Activated naive CD4-positive, alpha-beta T cell treated with anti-CD3 and anti-CD28 coated beads, Interleukin-2, amount 10 ng/mL, durations not matched to agents 7 days and 5 days (primary cell): ENCODE data around the gene RPL18.

Experiments
- CTCF ChIA-PET: fragments of 350-600 bp; sonication (Branson Sonifier 250); formaldehyde crosslinking; loops from one replicate; lab custom pipeline; 2021; ENCODE audit warnings: antibody characterized with exemption; lab: Charles Lee
- DNase-seq: peaks from one replicate; pipeline ENCODE4 v3.0.0-alpha.2; 2020
- H3K27ac Mint-ChIP-seq: one replicate; pipeline ENCODE4 v1.8.0; 2021; ENCODE audit warnings: mild to moderate bottlenecking, moderate library complexity, mixed read lengths
- H3K27me3 Mint-ChIP-seq: one replicate; pipeline ENCODE4 v1.8.0; 2021; ENCODE audit warnings: mild to moderate bottlenecking, mixed read lengths
- H3K36me3 Mint-ChIP-seq: one replicate; pipeline ENCODE4 v1.8.0; 2021; ENCODE audit warnings: mixed read lengths
- H3K4me1 Mint-ChIP-seq: one replicate; pipeline ENCODE4 v1.8.0; 2021; ENCODE audit warnings: mixed read lengths
- H3K4me3 Mint-ChIP-seq: one replicate; pipeline ENCODE4 v1.8.0; 2021; ENCODE audit warnings: mild to moderate bottlenecking, moderate library complexity, mixed read lengths
- H3K9me3 Mint-ChIP-seq: one replicate; pipeline ENCODE4 v1.8.0; 2021; ENCODE audit warnings: mixed read lengths

The RPL18 gene

DNA sequence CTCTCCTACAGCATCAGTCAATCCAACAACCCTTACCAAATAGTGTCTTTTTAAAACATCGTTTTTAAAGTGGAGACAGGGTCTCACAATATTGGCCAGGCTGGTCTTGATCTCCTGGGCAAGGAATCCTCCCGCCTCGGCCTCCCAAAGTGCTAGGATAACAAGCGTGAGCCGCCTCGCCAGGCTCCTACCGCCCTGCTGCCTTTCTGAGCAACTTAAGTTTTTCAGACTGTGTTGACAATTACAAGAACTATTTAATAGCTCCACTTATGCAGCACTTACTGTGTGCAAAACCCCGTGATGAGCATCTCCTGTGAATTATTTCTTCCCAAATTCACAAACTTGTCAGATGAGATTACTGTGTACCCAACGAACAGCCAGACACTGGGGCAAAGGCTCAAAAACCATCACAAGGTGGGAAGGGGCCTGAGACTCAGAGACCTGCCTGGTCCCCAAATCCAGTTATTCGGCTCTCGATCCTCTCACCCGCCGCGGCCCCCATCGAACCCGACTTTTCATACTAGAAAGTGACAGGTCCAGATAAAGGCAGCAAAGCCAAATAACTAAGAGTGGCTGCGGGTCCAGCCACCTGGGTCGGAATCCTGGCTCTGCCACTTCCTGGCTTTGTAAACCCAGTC is 581 bp downstream of the RPL18 start:
- Mint-ChIP-seq H3K4me3 (peak overlapping the region; percentile 95), H3K36me3 (peaks cover 57% of the 10 kb centered on the region), H3K9me3 (no peaks in the 10 kb centered on the region), H3K27me3 (peaks cover 4% of the 10 kb centered on the region), H3K27ac (peak overlapping the region; percentile 97), H3K4me1 (peaks cover 52% of the 10 kb centered on the region)
- CTCF ChIA-PET = interaction anchor here (1.5 to 3.0 kb wide), 2 partner anchors 9 to 34 kb away, joined by 7 to 13 read pairs; no protein-coding TSS in a partner anchor
- DNase-seq = no peak

DNA sequence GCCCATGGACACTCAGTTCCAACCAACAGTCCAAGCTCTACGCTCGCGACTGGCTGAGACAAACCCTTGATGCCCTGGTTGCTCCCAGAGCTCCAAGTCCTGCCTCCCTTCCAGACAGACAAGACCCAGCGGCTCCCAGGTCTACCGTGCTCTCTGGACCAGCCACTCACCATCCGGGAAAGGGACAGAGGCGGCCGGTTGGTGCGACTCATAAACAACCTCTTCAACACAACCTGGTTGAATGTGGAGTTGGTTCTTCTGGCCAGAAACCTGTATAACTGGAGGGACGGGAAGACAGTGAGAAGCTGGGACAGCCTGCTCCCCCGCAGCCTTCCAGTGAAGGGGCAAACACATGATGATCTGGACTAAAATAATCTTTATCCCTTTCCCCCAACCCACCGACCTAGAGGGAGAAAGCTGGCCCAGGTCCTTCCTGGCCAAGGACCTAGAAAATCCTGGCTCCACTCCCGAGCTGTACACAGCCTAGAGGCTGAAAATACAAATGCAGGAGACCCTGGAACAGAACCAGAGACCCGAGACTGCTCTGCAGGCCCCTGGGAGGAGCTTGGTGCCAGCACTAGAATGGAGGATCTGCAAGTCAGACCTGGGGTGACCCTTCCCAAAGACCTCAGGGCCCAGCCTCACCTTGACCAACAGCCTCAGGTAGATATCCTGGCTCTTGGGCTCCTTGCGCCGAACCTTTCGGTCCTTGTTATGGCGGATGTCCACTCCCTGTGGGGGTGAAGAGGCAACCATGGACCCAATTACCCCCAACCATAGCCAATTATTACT is 1.6 kb downstream of the RPL18 start:
- Mint-ChIP-seq H3K4me1 (peaks cover 47% of the 10 kb centered on the region), H3K27ac (peak overlapping the region; percentile 97), H3K36me3 (peaks cover 53% of the 10 kb centered on the region), H3K4me3 (peak overlapping the region; percentile 95), H3K9me3 (no peaks in the 10 kb centered on the region), H3K27me3 (peaks cover 4% of the 10 kb centered on the region)
- CTCF ChIA-PET = interaction anchor here (1.2 to 3.0 kb wide), 3 partner anchors 8 to 284 kb away, joined by 3 to 13 read pairs (median 7); no protein-coding TSS in a partner anchor
- no peak for DNase-seq

DNA sequence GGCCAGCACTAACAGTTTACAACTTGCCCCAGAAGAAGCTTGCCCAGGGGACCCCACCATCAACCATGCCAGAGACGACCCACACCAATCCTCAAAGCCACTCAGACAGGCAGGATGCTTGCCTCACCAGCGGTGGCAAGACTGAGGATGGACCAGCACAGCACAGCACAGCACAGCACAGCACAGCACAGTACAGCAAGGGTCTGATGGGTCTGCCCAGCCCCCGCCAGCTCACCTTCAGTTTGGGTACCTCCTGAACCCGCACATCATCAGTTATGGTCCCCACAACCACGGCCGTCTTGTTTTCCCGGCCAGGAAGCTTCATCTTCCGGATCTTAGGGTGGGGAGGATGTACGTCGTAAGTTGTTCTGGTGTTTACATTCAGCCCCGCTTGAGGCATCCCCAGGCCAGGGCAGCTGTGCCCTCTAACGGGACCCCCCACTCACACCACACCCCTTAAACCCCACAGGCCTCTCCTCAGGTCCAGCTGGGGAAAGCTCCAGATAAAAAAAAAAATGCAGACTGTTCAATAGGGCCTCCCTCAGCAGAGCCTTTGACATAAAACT is 2.4 kb downstream of the RPL18 start:
- Mint-ChIP-seq H3K27ac (peak overlapping the region; percentile 84), H3K36me3 (peaks cover 49% of the 10 kb centered on the region), H3K4me3 (peak overlapping the region; percentile 95), H3K9me3 (no peaks in the 10 kb centered on the region), H3K27me3 (peaks cover 4% of the 10 kb centered on the region), H3K4me1 (peaks cover 43% of the 10 kb centered on the region)
- no peak for DNase-seq
- CTCF ChIA-PET = interaction anchor here (1.1 to 3.0 kb wide), 3 partner anchors 7 to 283 kb away, joined by 3 to 13 read pairs (median 3); no protein-coding TSS in a partner anchor

DNA sequence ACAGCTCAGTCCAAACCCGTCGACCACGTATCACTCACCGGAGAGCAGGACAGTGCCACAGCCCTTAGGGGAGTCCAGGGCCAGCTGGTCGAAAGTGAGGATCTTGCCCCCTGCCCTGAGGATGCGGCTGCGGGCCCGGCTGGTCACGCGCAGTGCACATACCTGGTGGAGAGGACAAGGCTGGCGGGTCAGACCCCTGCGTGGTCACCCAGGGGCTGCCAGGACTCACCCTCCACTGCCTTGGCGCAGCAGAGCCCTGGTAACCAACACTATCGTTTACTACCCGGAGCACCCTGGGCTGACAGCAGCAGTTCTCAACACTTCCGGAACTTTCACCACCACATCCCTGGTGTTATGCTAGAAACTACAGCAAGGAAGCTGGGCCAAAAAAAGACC is 2.9 kb downstream of the RPL18 start:
- CTCF ChIA-PET = interaction anchor here (1.1 kb wide), 1 partner anchor 11 kb away, joined by 3 read pairs; no protein-coding TSS in a partner anchor
- H3K36me3 Mint-ChIP-seq = peaks cover 46% of the 10 kb centered on the region
- no peak for DNase-seq
- H3K27ac Mint-ChIP-seq = peak overlapping the region; percentile 84
- peaks cover 40% of the 10 kb centered on the region for H3K4me1 Mint-ChIP-seq
- H3K27me3 Mint-ChIP-seq = peaks cover 4% of the 10 kb centered on the region
- peak overlapping the region; percentile 95 for H3K4me3 Mint-ChIP-seq
- H3K9me3 Mint-ChIP-seq = no peaks in the 10 kb centered on the region

DNA sequence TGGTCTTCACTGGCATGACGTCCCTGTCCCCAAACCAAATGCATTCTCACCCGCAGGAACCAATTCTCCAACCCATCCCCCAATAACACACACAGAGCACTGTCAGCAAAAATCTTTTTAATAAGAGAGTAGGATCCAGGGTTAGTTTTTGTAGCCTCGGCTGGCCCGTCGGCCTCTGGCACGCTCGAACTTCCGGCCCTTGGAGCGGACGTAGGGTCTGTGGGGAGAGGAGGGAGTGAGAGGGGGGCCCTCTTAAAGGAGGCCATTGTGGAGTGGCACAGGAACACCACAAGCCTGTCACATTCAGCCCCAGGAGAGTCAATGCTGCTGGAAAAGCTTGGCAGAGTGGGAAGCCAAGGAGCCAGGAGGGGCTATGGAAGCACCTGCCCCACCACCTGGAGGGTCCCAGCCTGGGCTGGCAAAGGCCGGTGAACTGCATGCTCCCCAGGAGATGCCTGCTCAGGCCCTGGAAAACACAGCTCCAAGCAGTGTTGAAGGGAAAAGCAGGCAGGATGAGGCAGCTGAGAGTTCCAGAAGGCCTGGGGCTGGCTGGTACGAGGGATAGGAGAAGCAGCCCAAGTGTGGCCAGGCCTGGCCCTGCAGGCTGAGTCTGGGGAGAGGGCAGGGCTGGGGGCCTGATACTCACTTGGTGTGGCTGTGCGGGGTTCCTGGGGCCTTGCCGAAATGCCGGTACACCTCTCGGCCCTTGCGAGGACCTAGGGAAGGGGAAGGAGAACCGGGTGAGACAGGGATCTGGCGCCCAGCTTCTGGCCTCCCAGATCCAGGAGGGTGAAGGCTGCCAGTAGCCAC is 3.5 kb downstream of the RPL18 start:
- H3K9me3 Mint-ChIP-seq = no peaks in the 10 kb centered on the region
- CTCF ChIA-PET = interaction anchor here (0.9 to 1.1 kb wide), 2 partner anchors 10 kb away, joined by 3 read pairs; no protein-coding TSS in a partner anchor
- H3K4me3 Mint-ChIP-seq = no peak overlapping the region
- peaks cover 46% of the 10 kb centered on the region for H3K36me3 Mint-ChIP-seq
- H3K27me3 Mint-ChIP-seq = peaks cover 4% of the 10 kb centered on the region
- no peak overlapping the region for H3K27ac Mint-ChIP-seq
- H3K4me1 Mint-ChIP-seq = peaks cover 40% of the 10 kb centered on the region
- no peak for DNase-seq

DNA sequence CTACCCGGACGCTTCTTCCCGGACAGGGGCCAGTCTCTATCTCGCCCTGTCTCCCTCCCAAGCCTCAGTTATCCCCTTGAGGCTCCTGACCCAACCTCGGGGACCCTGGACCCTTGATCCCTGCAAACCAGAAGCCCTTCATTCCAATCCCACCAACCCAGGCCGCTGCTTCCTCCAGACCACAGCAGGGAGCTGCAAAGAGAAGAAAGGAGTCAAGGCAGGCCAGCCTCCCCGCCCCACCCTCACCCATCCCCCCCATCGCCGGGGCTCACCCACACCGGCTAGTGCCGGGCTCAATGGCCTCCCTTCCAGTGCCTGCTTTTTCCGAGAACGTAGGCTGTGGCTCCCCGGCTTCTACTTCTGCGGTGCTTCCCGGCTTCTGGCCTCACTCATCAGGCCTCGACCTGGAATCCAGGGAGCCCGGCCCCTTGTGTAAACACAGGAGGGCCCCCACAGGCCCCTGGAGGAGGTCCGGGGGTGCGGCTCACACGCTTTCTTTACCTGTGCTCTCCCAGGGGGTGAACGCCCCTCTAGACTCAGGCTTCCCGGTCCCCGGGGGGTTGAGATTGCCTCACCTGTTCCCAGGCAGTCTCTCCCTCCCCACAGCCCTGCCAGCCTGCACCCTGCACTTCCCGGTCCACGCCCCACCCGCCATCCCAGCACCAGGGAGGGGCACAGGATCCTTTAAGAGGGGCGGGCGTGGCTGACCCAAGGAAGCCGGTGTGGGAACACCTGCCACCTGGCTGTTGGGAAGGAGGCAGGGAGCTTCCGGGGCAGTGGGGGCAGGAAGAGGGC is 4.3 kb downstream of the RPL18 start, which contains the start of gene FAM83E:
Gene FAM83E (minus strand): TSS at position 641 of the 795 bp plus-strand sequence. CDS start 1,704 bp downstream, outside the sequence.
- Mint-ChIP-seq H3K27ac (peak within 1 kb of the TSS; percentile 16), H3K36me3 (peaks cover 41% of the 10 kb centered on the region), H3K4me3 (no peak within 1 kb of the TSS), H3K9me3 (no peaks in the 10 kb centered on the region), H3K27me3 (peaks cover 4% of the 10 kb centered on the region), H3K4me1 (peaks cover 32% of the 10 kb centered on the region)
- DNase-seq = no peak
- CTCF ChIA-PET = interaction anchor here (0.9 kb wide), 1 partner anchor 9 kb away, joined by 3 read pairs; no protein-coding TSS in a partner anchor

DNA sequence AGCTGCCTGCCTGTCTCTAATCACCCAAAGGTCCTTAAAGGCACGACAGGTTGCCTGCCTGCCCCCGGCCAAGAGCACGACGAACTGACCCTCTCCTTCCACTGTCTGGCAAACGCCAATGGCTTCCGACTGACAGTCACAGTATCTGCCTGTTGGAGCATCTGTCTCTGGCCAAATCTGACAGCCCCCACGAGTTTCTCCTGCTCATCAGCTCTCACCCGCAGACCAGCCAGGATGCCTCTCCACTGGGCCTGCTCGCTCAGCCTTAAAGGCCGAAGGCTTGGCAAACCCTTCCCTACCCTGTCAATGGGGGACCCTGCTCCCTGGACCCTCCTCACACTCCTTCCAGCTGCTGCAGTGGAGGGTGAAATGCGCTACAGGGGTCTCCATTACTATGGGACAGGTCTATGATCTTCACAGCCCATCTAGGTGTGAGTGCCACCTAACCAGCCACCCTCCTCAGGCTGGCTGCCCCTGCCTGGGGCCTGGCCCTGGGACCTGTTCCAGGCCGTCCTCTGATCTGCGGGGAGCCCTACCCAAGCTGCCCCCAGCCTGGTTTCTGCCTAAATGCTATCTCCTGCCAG is 5.0 kb downstream of the RPL18 start:
- no peak for DNase-seq
- no peak overlapping the region for H3K4me3 Mint-ChIP-seq
- peaks cover 30% of the 10 kb centered on the region for H3K4me1 Mint-ChIP-seq
- H3K27ac Mint-ChIP-seq = peak overlapping the region; percentile 16
- no peaks in the 10 kb centered on the region for H3K9me3 Mint-ChIP-seq
- peaks cover 37% of the 10 kb centered on the region for H3K36me3 Mint-ChIP-seq
- peaks cover under 1% of the 10 kb centered on the region for H3K27me3 Mint-ChIP-seq
- CTCF ChIA-PET = interaction anchor here (0.9 kb wide), 1 partner anchor 8 kb away, joined by 3 read pairs; no protein-coding TSS in a partner anchor

DNA sequence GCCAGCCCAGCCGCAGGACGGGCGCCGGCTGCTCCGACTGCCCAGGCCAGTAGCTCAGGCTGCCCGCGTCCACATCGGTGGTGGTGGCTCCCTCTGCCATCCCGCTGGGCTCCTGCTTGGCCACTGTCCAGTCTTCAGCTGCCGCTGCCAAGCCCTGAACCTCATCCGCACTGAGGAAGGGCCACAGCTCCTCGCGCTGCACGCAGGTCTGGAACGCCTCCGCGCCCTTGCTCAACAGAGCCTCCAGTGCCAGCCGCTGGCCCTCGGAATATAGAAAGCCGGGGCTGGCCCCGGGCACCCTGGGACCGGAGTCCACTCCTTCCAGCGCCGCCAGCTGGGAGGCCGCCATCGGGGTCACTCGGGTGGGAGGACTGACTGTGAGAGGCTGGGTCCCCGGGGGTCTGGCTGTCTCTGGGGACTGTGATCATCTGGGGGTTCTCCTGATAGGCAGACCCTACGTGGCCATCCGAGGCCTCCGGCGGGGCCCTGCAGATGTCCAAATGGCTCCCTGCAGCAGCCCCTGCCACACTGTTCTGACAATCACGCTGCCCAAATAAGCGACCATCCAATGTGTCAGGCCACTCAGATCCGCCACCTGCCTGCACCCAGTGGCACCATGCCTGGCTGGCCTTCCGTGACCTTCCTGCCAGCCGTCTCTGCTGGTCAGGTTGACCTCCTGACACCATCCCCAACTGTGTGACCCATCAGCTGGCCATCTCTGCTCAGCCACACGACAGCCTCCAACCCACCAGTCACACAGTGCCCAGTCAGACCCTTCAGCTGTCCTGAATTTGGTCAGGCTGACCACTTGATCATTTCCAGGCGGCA is 5.7 kb downstream of the RPL18 start:
- Mint-ChIP-seq H3K4me3 (no peak overlapping the region), H3K27me3 (no peaks in the 10 kb centered on the region), H3K4me1 (peaks cover 29% of the 10 kb centered on the region), H3K9me3 (no peaks in the 10 kb centered on the region), H3K27ac (no peak overlapping the region), H3K36me3 (peaks cover 32% of the 10 kb centered on the region)
- no peak for DNase-seq
- CTCF ChIA-PET = interaction anchor here (0.8 kb wide), 1 partner anchor 28 kb away, joined by 3 read pairs; no protein-coding TSS in a partner anchor

DNA sequence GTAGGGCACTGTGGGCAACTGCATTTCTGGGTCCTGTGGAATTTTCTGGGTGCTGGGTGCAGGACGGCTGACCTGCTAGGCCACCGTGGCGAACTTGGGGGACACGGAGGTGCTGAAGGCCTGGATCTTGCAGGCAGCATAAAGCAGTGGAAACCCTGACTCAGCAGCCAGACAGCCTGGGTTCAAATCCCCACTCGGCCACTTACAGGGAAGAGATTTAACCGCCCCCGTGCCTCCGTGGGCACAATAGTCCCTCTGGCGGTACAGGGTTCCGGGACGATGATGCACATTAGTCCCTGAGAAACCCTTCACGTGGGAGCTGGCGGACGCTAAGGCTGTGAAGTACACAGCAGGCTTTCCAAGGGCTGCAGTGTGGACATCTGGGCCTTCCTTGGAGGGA is 7.1 kb downstream of the RPL18 start:
- Mint-ChIP-seq H3K9me3 (no peaks in the 10 kb centered on the region), H3K36me3 (peaks cover 23% of the 10 kb centered on the region), H3K4me3 (no peak overlapping the region), H3K27me3 (no peaks in the 10 kb centered on the region), H3K4me1 (peaks cover 15% of the 10 kb centered on the region), H3K27ac (no peak overlapping the region)
- CTCF ChIA-PET = interaction anchor here (1.9 kb wide), 1 partner anchor 106 kb away, joined by 6 read pairs; no protein-coding TSS in a partner anchor
- no peak for DNase-seq

DNA sequence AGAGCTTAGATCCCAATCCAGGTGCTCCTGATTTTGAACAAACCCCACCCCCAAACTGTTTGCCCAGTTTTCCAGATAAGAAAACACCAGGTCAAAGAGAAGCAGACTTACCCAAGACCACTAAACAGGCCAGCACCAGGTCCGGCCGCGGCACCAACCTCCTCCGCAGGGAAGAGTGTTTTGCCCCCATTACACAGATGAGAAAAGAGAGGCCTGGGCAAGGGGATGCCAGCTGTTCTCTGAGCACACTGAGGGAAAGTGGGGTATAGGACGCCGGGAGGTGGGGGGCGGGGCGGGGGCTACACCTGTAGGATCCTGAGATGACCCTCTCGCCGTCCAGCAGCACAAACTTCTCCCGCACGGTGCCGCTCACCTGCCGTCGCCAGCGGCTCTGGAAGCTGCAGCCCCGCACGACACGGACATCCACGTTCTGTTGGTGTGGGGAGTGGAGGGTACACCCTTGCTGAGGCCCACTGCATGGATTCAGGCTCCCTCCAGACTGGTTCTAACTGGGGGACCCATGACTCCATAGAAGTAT is 9.3 kb downstream of the RPL18 start:
- no peak for DNase-seq
- Mint-ChIP-seq H3K4me3 (no peak overlapping the region), H3K9me3 (no peaks in the 10 kb centered on the region), H3K27me3 (no peaks in the 10 kb centered on the region), H3K27ac (no peak overlapping the region), H3K36me3 (peaks cover 6% of the 10 kb centered on the region), H3K4me1 (peaks cover 5% of the 10 kb centered on the region)
- CTCF ChIA-PET = interaction anchor here (0.7 to 3.5 kb wide), 12 partner anchors 8 to 342 kb away, joined by 3 to 35 read pairs (median 6); partner anchors contain the start of genes RPL18 and SPHK2

DNA sequence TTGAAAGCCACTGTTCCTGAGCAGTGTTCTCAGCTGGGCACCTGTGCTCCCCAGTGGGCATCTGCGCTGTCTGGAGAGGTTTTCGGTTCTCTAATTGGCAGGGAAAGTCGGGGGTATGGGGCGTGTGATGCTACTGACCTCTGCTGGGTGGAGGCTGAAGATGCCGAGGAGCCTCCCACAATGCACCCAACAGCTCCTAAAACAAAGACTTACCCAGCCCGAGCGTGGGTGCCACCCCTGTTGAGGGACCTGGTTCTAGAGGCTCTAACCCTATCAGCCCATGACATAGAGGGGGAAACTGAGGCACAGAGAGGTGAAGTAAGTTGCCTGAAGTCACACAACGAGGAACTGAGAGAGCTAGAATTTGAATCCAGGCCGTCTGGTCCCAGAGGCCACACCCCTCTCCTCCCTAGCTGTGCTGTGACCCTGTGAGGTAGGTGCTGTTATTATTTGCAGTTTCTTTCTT is 10.1 kb downstream of the RPL18 start:
- peak; percentile 75 for DNase-seq
- peaks cover 5% of the 10 kb centered on the region for H3K4me1 Mint-ChIP-seq
- H3K27me3 Mint-ChIP-seq = no peaks in the 10 kb centered on the region
- no peaks in the 10 kb centered on the region for H3K9me3 Mint-ChIP-seq
- CTCF ChIA-PET = interaction anchor here (0.7 to 3.5 kb wide), 14 partner anchors 9 to 342 kb away, joined by 3 to 35 read pairs (median 4); partner anchors contain the start of genes RPL18 and SPHK2
- H3K27ac Mint-ChIP-seq = peak overlapping the region; percentile 77
- H3K4me3 Mint-ChIP-seq = no peak overlapping the region
- peaks cover 3% of the 10 kb centered on the region for H3K36me3 Mint-ChIP-seq
